Activated T-cell treated with anti-CD3 and anti-CD28 coated beads, Interleukin-2, amount 50 U/mL, for 4 hours (primary cell): ENCODE measurements around the gene SOHLH2. TPM values are rescaled to one million over a fixed set of nuclear protein-coding genes. Genes with fewer than 3 reads are reported as not detected.

Source experiments
- ATAC-seq, 2 donors: fragments of 200-7000 bp; cut with Tn5 transposase; one replicate each; pipeline ENCODE4 v1.10.0; 2021
- DNase-seq: peaks from one replicate; pipeline ENCODE4 v3.0.0-alpha.2; 2020
- H3K27me3 Mint-ChIP-seq: one replicate; pipeline ENCODE4 v1.8.0; 2021; ENCODE audit warnings: low read depth, mixed read lengths
- H3K36me3 Mint-ChIP-seq: one replicate; pipeline ENCODE4 v1.8.0; 2022; ENCODE audit warnings: mixed read lengths; ENCODE audit not compliant: insufficient read depth
- H3K4me1 Mint-ChIP-seq: one replicate; pipeline ENCODE4 v1.8.0; 2021; ENCODE audit warnings: low read depth, mixed read lengths
- H3K4me3 Mint-ChIP-seq: one replicate; pipeline ENCODE4 v1.8.0; 2021; ENCODE audit warnings: mild to moderate bottlenecking, moderate library complexity, mixed read lengths
- H3K9me3 Mint-ChIP-seq: one replicate; pipeline ENCODE4 v1.8.0; 2021; ENCODE audit warnings: mixed read lengths
- total RNA-seq, 3 donors: library from RNA; stranded (reverse); gene quantifications; one replicate each; pipeline ENCODE4 v1.2.1, GENCODE V29; 2021

Gene SOHLH2
- total RNA-seq, 3 donors from 2014 or later: not detected

DNA sequence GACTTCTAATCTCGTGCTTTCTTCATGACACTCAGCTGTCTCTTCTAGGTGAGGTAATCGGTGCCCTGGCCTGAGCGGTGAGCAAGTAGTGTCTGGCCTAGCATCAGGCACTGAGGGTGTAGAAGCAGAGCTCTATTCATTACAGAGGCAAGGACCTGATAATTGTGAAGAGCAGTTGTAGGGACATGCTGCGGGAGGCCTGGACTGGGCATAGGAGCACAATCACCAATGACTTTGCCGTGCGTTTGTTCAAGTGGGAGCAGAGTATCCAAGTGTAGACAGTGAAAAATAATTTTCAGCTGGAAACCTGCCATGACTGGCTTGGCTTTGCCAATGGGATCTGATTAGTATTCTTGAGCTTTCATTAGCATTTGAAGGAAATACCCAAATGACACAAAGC lies 51.1 kb downstream of the SOHLH2 start:
- no peaks in the 10 kb centered on the region for H3K27me3 Mint-ChIP-seq
- no peak for ATAC-seq
- no peaks in the 10 kb centered on the region for H3K4me1 Mint-ChIP-seq
- H3K9me3 Mint-ChIP-seq: peaks cover 5% of the 10 kb centered on the region
- DNase-seq: no peak
- no peaks in the 10 kb centered on the region for H3K36me3 Mint-ChIP-seq
- H3K4me3 Mint-ChIP-seq: no peak overlapping the region

DNA sequence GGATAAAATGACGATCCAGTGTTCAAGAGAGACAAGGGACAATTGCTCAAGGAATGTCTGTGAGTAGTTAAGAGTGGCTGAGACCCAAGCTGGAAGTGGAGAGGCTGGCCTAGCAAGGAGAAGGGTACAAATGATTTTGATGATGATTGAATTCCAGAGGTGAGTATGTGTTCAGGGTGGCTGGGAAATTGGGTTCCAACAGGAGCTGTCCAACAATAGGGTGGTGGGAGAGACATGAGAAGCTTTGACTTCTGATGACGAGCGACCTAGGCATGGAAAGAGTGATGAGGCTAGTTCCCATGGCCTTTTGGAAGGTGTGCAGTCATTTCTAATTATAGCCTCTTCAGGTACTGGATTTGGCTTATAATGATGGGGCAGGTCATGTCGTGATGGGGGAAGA lies 54.1 kb downstream of the SOHLH2 start:
- ATAC-seq (no peak), DNase-seq (no peak)
- Mint-ChIP-seq H3K4me3 (no peak overlapping the region), H3K36me3 (no peaks in the 10 kb centered on the region), H3K27me3 (peaks cover under 1% of the 10 kb centered on the region), H3K4me1 (no peaks in the 10 kb centered on the region), H3K9me3 (peaks cover 5% of the 10 kb centered on the region)

DNA sequence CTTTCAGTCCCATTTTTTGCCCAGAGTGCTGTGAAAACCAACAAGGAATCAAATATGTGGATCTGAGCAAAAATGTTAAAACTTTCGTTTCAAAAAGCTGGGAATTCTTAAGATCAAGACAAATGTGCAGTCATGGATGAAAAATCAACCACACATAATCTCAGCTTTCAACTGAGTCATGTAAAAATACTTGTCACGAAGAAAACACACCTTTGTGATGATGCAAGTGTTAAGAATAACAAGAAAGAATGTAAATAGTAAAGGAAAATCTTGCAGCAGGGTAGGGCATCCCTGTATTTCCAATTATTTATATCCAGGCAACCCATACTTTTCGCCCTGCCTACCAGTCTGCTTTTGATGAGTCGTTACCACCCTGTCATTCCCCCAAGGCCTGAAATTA lies 55.7 kb downstream of the SOHLH2 start:
- peaks cover 4% of the 10 kb centered on the region for H3K27me3 Mint-ChIP-seq
- no peaks in the 10 kb centered on the region for H3K36me3 Mint-ChIP-seq
- no peak overlapping the region for H3K4me3 Mint-ChIP-seq
- peaks cover 5% of the 10 kb centered on the region for H3K9me3 Mint-ChIP-seq
- no peaks in the 10 kb centered on the region for H3K4me1 Mint-ChIP-seq
- DNase-seq (no peak), ATAC-seq (no peak)

DNA sequence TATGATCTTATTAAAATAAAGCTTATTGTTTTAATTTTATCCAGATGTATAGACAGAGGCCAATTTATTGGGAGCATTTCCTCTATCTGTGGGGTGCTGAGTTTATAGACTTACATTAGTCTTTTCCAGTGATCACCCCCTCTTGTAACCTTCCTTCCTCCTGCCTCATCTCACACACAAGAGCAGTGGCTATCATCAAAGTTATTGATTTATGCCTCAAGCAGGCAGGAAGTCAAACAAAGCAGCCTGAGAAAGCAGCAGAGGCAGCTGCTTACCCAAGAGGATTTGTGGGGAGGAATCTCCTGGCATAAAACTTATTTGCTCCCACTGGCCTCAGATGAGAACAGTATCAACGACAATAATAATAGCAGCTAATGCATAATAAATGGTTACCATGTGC lies 56.9 kb downstream of the SOHLH2 start:
- H3K4me3 Mint-ChIP-seq: no peak overlapping the region
- H3K27me3 Mint-ChIP-seq: peaks cover 4% of the 10 kb centered on the region
- peaks cover 5% of the 10 kb centered on the region for H3K9me3 Mint-ChIP-seq
- DNase-seq (no peak), ATAC-seq (no peak)
- no peaks in the 10 kb centered on the region for H3K36me3 Mint-ChIP-seq
- H3K4me1 Mint-ChIP-seq: no peaks in the 10 kb centered on the region

DNA sequence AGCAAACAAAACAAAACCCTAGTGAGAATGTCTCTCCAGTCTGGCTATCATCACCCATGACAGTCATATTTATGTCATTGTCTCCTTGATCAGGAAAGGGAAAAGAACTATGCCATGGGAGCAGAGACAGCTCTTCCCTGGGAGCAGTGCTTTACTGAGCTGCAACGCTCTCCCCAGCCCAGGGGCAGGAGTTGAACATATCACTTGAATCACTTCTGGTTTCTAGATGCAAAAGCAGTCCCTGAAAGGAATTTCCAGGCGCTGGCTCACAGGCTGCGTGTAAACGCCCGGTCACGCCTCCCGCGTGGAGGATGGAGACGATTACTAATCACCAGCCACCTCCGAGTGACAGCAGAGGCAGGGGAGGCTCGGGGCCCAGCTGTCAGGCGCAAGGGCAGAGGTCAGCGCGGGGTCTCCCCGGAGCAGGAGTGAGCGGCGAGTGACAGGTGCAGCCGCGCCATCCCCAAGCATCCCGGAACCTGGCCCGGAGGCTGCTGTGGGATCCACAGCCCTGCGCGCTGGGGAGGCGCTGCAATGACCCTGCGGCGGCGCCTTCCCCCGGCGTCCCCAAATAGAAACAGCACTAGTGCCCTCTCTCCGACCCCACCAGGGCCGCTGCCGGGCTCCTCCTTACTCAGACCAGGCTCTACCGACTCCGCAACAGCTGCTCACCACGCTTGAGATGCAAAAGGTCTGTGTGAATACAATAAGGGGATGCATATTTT lies 59.6 kb downstream of the SOHLH2 start:
- Mint-ChIP-seq H3K36me3 (no peaks in the 10 kb centered on the region), H3K4me3 (no peak overlapping the region), H3K27me3 (peaks cover 4% of the 10 kb centered on the region), H3K9me3 (no peaks in the 10 kb centered on the region), H3K4me1 (no peaks in the 10 kb centered on the region)
- DNase-seq (no peak), ATAC-seq (no peak)

DNA sequence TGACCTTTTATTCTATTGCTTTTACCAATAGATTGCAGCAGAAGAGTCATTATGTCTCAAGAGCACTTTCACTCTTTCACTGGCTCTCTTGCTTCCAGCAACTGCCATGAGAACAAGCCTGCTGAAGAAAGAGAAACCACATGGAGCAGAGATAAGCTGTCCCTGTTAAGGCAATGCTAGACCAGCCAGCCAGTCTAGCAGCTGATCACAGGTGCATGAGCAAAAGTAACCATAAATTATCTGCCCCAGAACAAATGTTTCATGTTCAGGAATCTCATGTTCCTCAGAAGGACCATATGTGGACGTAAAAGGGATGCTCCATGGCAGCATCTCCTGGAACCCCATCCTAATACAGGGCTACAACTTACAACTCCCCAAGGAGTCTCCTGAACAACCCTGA lies 62.8 kb downstream of the SOHLH2 start:
- Mint-ChIP-seq H3K9me3 (no peaks in the 10 kb centered on the region), H3K4me3 (no peak overlapping the region)

DNA sequence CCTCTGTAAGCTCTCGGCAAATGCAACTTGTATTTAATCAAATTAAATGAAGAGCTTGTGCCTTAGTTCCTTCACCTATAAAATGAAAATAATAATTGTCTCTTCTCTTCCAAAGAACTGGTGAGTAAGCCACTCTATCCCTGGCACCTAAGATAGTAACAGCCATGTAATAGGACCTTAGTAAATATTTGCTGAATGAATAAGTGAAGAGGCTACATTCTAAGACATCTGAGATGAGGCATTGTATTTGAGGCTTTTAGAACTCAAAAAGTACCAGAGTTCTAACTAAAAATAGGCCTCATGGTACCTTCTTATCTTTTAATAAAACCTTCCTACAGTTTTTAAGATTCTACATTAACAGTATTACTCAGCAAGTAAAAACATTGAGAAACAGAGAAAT lies 65.9 kb downstream of the SOHLH2 start:
- no peak for DNase-seq
- no peaks in the 10 kb centered on the region for H3K9me3 Mint-ChIP-seq
- no peaks in the 10 kb centered on the region for H3K27me3 Mint-ChIP-seq
- no peaks in the 10 kb centered on the region for H3K36me3 Mint-ChIP-seq
- ATAC-seq: no peak
- no peaks in the 10 kb centered on the region for H3K4me1 Mint-ChIP-seq
- H3K4me3 Mint-ChIP-seq: no peak overlapping the region

More for the DNA sequence above, 62.8 kb downstream of the SOHLH2 start:
- Mint-ChIP-seq H3K4me1 (no peaks in the 10 kb centered on the region), H3K27me3 (peaks cover 4% of the 10 kb centered on the region), H3K36me3 (no peaks in the 10 kb centered on the region)
- DNase-seq: no peak
- no peak for ATAC-seq

DNA sequence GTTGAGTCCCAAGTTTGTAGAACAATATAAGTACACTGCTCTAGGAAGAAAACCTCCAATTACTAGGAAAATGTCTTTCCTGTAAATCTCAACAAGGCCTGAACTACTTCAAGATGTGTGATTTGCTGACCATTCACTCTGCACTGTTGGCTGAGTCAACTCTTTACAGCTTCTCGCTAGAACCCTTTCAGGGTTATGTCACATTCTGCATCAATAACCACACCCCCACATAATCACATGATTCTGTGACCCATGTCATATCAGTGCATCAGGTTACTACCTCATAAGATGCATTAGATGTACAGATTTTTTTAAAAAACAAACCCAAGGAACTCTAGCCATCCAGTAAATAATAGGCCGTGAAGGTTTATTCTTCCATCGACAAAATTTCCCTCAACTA lies 67.0 kb downstream of the SOHLH2 start:
- no peaks in the 10 kb centered on the region for H3K4me1 Mint-ChIP-seq
- no peak for ATAC-seq
- H3K4me3 Mint-ChIP-seq: no peak overlapping the region
- no peaks in the 10 kb centered on the region for H3K27me3 Mint-ChIP-seq
- no peaks in the 10 kb centered on the region for H3K9me3 Mint-ChIP-seq
- H3K36me3 Mint-ChIP-seq: no peaks in the 10 kb centered on the region
- no peak for DNase-seq

DNA sequence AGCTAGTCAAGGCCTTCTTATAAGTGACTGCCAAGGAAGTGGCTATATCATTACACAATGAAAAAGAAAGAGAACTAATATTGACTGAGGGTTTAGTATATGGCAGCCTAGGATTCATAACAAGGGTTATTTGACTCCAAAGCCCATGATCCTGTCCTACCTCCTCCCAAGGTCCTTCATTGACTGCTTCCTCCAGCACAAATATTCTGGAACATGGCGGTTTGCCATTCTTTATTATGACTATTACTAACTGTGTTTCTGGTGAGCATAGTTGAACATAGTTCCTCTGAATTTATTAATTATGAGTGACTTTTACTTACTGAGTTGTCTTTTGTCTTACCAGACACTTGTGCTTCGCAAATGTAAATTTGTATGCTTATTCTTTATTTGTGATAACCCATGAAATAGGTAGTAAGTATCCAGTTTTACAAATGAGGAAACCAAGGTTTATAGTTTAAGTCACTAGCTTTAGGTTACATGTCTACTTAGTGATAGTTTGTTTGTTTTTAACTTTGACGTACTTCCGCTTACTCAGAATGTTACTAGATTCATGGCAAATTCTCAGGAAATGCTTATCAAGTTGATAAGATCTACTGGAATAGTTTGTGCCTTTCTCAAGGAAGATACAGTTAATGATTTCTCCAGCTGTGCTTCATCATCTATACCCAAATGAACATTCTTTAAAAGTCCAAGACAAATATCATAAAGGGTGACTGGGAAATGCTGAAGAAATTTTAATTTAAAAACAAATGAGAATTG lies 67.7 kb downstream of the SOHLH2 start:
- H3K9me3 Mint-ChIP-seq: no peaks in the 10 kb centered on the region
- H3K4me1 Mint-ChIP-seq: no peaks in the 10 kb centered on the region
- no peak for DNase-seq
- H3K4me3 Mint-ChIP-seq: no peak overlapping the region
- no peaks in the 10 kb centered on the region for H3K27me3 Mint-ChIP-seq
- H3K36me3 Mint-ChIP-seq: no peaks in the 10 kb centered on the region
- ATAC-seq: no peak

DNA sequence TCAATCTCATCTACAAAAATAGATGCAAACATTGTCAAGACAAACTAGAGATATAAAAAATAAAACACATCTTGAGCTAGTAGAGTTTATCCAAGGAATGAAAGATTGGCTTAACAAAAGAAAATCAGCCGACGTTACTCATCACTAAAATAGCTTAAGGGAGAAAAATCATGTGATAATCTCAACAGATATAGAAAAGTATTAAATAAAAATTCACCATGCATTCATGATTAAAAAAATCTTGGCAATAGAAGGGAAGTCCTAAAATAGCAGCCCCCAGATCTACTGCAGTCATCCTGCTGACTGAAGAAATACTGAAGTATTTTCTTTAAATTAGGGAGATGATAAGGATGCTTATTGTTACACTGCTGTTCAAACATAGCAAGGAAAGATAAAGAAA lies 70.6 kb downstream of the SOHLH2 start:
- no peaks in the 10 kb centered on the region for H3K4me1 Mint-ChIP-seq
- H3K9me3 Mint-ChIP-seq: no peaks in the 10 kb centered on the region
- H3K36me3 Mint-ChIP-seq: no peaks in the 10 kb centered on the region
- no peak for ATAC-seq
- no peak overlapping the region for H3K4me3 Mint-ChIP-seq
- DNase-seq: no peak
- no peaks in the 10 kb centered on the region for H3K27me3 Mint-ChIP-seq

DNA sequence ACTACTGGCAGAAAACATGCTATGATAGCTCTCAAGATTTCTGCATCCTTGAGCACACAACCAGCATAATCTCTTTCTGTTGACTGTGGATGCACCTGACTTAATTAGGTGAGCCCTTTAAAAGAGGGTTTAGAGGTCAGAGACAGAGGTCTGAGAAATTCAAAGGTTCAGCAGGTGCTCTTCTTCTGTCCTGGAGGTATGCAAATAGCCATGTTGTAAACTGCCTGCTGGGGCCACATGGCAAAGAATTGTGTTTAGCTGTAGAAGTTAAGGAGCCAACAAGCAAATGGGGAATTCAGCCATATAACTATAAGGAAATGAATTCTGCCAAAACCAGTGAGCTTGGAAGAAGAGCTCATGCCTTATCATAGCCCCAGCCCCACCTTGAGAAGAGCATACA lies 71.6 kb downstream of the SOHLH2 start:
- Mint-ChIP-seq H3K36me3 (no peaks in the 10 kb centered on the region), H3K9me3 (no peaks in the 10 kb centered on the region), H3K27me3 (no peaks in the 10 kb centered on the region), H3K4me1 (no peaks in the 10 kb centered on the region), H3K4me3 (no peak overlapping the region)
- no peak for DNase-seq
- no peak for ATAC-seq

DNA sequence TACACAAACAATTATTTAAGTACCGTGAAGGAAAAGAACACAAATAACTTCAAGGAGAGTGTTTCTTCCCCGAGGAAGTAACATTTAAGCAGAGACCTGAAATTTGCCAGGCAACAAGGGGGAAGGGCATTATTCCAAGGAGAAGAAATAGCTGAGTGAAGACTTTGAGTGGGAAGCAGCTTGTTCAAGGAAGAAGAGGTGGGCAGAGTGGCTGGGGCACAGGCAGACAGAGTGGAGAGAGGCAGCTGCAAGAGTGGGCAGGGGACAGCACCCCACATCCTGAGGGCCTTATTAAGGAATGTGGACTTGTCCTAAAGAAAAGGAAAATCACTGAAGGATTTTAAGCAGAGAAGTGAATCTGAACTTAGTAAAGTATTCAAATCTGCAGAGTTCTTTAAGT lies 78.5 kb downstream of the SOHLH2 start:
- H3K4me1 Mint-ChIP-seq: no peaks in the 10 kb centered on the region
- no peaks in the 10 kb centered on the region for H3K9me3 Mint-ChIP-seq

DNA sequence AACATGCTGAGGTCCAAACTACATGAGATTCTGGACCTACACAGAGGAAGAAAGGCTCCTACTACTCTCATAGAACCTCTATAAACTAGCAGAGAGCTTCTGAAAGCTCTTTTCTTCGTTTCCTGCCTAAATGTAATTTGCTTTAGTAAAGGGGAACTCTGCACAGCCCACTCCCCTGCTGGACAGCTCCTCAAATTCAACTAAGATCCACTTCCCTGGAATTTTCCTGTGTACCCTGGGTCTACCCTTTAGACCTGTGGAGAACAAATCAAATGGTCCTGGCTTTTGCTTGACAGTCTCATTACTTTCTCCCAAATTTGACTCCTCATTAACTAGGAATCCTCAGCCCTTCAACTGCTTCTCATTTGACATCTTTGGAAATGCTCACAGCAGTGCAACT lies 79.7 kb downstream of the SOHLH2 start:
- no peak for DNase-seq
- H3K27me3 Mint-ChIP-seq: peaks cover 28% of the 10 kb centered on the region
- H3K9me3 Mint-ChIP-seq: no peaks in the 10 kb centered on the region
- ATAC-seq: no peak
- H3K4me1 Mint-ChIP-seq: no peaks in the 10 kb centered on the region
- no peaks in the 10 kb centered on the region for H3K36me3 Mint-ChIP-seq
- no peak overlapping the region for H3K4me3 Mint-ChIP-seq

More for the DNA sequence above, 78.5 kb downstream of the SOHLH2 start:
- H3K4me3 Mint-ChIP-seq: no peak overlapping the region
- ATAC-seq (no peak), DNase-seq (no peak)
- H3K27me3 Mint-ChIP-seq: peaks cover 20% of the 10 kb centered on the region
- H3K36me3 Mint-ChIP-seq: no peaks in the 10 kb centered on the region

DNA sequence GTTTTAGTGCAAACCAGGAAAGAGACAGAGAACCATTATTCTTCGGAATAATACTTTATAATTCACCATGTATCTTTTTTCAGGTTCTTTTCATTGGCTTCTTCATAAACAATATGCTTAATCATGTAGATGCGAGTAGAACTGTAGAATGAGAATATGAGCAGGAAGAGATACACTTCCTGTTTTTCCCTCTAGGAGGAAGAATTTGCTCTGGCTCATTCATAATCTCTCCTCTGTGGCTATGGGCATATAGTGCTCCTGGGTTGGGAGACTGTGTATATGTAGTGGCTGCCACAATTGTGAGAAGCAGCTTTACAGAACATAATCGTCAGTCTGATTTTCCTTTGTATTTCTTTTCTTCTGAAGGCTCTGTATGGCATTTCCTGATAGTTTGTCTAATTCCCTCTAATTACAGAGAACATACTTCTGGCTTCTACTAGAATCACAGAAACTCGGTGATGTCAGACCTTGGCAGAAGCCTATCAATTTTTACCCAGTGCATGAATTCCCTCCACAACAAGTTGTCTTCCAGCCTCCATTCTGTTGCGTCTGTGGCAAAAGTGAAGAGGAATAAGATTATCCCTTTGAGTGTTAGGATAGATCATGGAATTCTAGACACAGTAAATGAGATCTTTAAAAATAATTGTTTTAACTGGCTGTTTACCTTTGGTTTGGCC lies 80.3 kb downstream of the SOHLH2 start:
- no peaks in the 10 kb centered on the region for H3K36me3 Mint-ChIP-seq
- peaks cover 30% of the 10 kb centered on the region for H3K27me3 Mint-ChIP-seq
- DNase-seq: no peak
- no peaks in the 10 kb centered on the region for H3K4me1 Mint-ChIP-seq
- no peak overlapping the region for H3K4me3 Mint-ChIP-seq
- no peaks in the 10 kb centered on the region for H3K9me3 Mint-ChIP-seq
- ATAC-seq: no peak

DNA sequence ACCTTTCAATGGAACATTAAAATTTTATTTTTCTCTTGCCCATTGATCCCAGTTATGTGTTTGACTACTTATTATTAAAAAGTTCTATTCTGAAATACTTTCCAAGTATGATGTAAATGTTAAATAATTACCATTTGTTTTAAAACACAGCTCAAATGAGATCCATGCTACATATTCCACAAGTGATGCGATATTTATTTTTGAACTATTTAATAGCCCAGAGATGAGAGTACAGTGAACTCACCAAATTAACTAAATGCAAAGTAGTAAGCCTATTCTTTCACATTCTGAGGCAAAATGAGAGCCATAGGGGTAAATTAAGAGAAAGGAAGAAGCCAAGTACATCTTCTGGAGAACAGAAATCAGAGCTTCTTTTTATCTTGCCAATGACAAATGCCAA lies 82.0 kb downstream of the SOHLH2 start:
- Mint-ChIP-seq H3K36me3 (no peaks in the 10 kb centered on the region), H3K4me1 (no peaks in the 10 kb centered on the region), H3K4me3 (no peak overlapping the region), H3K9me3 (no peaks in the 10 kb centered on the region), H3K27me3 (peaks cover 30% of the 10 kb centered on the region)
- DNase-seq: no peak
- ATAC-seq: no peak
